H9 (cell line): ENCODE results near the gene SERP1. TPM values are rescaled to one million over a fixed set of nuclear protein-coding genes. Genes with fewer than 3 reads are reported as not detected.

Experiments used
- DNase-seq: peaks from one replicate; pipeline ENCODE4 v3.0.0-alpha.2; 2017
- H2AFZ ChIP-seq: one replicate; pipeline ENCODE4 v1.6.1; 2013; ENCODE audit warnings: mild to moderate bottlenecking, low read length, control low read depth, moderate library complexity
- H2AK5ac ChIP-seq: 2 replicates; pipeline ENCODE4 v1.6.1; 2013; ENCODE audit warnings: low read length, control low read depth, mixed read lengths; ENCODE audit not compliant: insufficient read length
- H2BK120ac ChIP-seq: one replicate; pipeline ENCODE4 v1.6.1; 2013; ENCODE audit warnings: low read depth, mild to moderate bottlenecking, low read length, control low read depth, inconsistent platforms; ENCODE audit not compliant: poor library complexity, severe bottlenecking
- H2BK12ac ChIP-seq: 2 replicates; pipeline ENCODE4 v1.6.1; 2013; ENCODE audit warnings: low read length, control low read depth, mixed read lengths, low read depth; ENCODE audit not compliant: insufficient read length
- H2BK15ac ChIP-seq: 2 replicates; pipeline ENCODE4 v1.6.1; 2013; ENCODE audit warnings: low read depth, low read length, control low read depth
- H2BK20ac ChIP-seq: one replicate; pipeline ENCODE4 v1.6.1; 2013; ENCODE audit warnings: low read depth, mild to moderate bottlenecking, low read length, control low read depth, inconsistent platforms; ENCODE audit not compliant: poor library complexity, severe bottlenecking
- H2BK5ac ChIP-seq: 2 replicates; pipeline ENCODE4 v1.6.1; 2013; ENCODE audit warnings: low read length, control low read depth, mixed read lengths; ENCODE audit not compliant: insufficient read length
- H3K14ac ChIP-seq: 2 replicates; pipeline ENCODE4 v1.6.1; 2013; ENCODE audit warnings: low read length, control low read depth; ENCODE audit not compliant: insufficient read depth
- H3K18ac ChIP-seq: 2 replicates; pipeline ENCODE4 v1.6.1; 2013; ENCODE audit warnings: low read depth, mild to moderate bottlenecking, mixed read lengths, low read length, control low read depth; ENCODE audit not compliant: insufficient read length
- H3K23ac ChIP-seq: 2 replicates; pipeline ENCODE4 v1.6.1; 2013; ENCODE audit warnings: low read length, control low read depth, mixed read lengths, low read depth; ENCODE audit not compliant: insufficient read length
- H3K23me2 ChIP-seq: 2 replicates; pipeline ENCODE4 v1.6.1; 2013; ENCODE audit warnings: low read depth, mild to moderate bottlenecking, mixed read lengths, low read length, control low read depth; ENCODE audit not compliant: insufficient read length, poor library complexity, severe bottlenecking
- H3K27ac ChIP-seq: 2 replicates; pipeline ENCODE4 v1.5.1; 2013; ENCODE audit warnings: low read length, control low read depth, mixed read lengths, low read depth; ENCODE audit not compliant: insufficient read length
- H3K27me3 ChIP-seq: 2 replicates; pipeline ENCODE4 v1.6.1; 2013; ENCODE audit warnings: low read length, control low read depth, inconsistent platforms; ENCODE audit not compliant: insufficient read depth
- H3K4ac ChIP-seq: 2 replicates; pipeline ENCODE4 v1.6.1; 2013; ENCODE audit warnings: low read depth, mild to moderate bottlenecking, control low read depth, inconsistent platforms, low read length, moderate library complexity
- H3K4me1 ChIP-seq: 2 replicates; pipeline ENCODE4 v1.6.1; 2013; ENCODE audit warnings: low read length, control low read depth, inconsistent platforms; ENCODE audit not compliant: insufficient read depth
- H3K4me2 ChIP-seq: 2 replicates; pipeline ENCODE4 v1.6.1; 2013; ENCODE audit warnings: low read length, control low read depth, mixed read lengths; ENCODE audit not compliant: insufficient read length, insufficient read depth
- H3K56ac ChIP-seq: 2 replicates; pipeline ENCODE4 v1.6.1; 2013; ENCODE audit warnings: low read depth, mild to moderate bottlenecking, mixed read lengths, low read length, control low read depth; ENCODE audit not compliant: insufficient read length
- H3K79me1 ChIP-seq: 2 replicates; pipeline ENCODE4 v1.6.1; 2013; ENCODE audit warnings: low read depth, mild to moderate bottlenecking, moderate library complexity, low read length, control low read depth, inconsistent platforms; ENCODE audit not compliant: insufficient read depth, poor library complexity, severe bottlenecking
- H3K79me2 ChIP-seq: 2 replicates; pipeline ENCODE4 v1.6.1; 2013; ENCODE audit warnings: low read length, control low read depth, inconsistent platforms; ENCODE audit not compliant: insufficient read depth
- H3K9ac ChIP-seq: 2 replicates; pipeline ENCODE4 v1.6.1; 2013; ENCODE audit warnings: low read length, control low read depth, mixed read lengths; ENCODE audit not compliant: insufficient read length; ENCODE audit errors: extremely low read depth
- H3K9me3 ChIP-seq: one replicate; pipeline ENCODE4 v1.6.1; 2013; ENCODE audit warnings: low read depth, low read length, inconsistent platforms; ENCODE audit not compliant: control insufficient read depth
- H3T11ph ChIP-seq: one replicate; pipeline ENCODE4 v1.6.1; 2013; ENCODE audit warnings: mild to moderate bottlenecking, low read length, control low read depth, inconsistent platforms
- H4K20me1 ChIP-seq: one replicate; pipeline ENCODE4 v1.6.1; 2013; ENCODE audit not compliant: control insufficient read depth, insufficient read length, insufficient read depth
- H4K5ac ChIP-seq: 2 replicates; pipeline ENCODE4 v1.6.1; 2013; ENCODE audit warnings: low read depth, mild to moderate bottlenecking, mixed read lengths, low read length, control low read depth; ENCODE audit not compliant: insufficient read length
- H4K8ac ChIP-seq: replicated peaks from 2 replicates; pipeline ENCODE4 v1.6.1; 2013; ENCODE audit warnings: low read length, control low read depth, mixed read lengths, low read depth; ENCODE audit not compliant: insufficient read length
- H4K91ac ChIP-seq: 2 replicates; pipeline ENCODE4 v1.6.1; 2013; ENCODE audit warnings: low read depth, mild to moderate bottlenecking, moderate library complexity, mixed read lengths, low read length, control low read depth; ENCODE audit not compliant: insufficient read length
- H3K27ac Mint-ChIP-seq, 3 experiments: 2 replicates in 2 of 3; 3 replicates in 1 of 3; pipeline ENCODE4 v1.8.0; 2020 to 2021; ENCODE audit warnings: mixed read lengths in 3 of 3, mild to moderate bottlenecking in 1 of 3, moderate library complexity in 1 of 3
- H3K27me3 Mint-ChIP-seq: 2 replicates; pipeline ENCODE4 v1.8.0; 2021; ENCODE audit warnings: low read depth, mild to moderate bottlenecking, moderate library complexity, mixed read lengths
- H3K36me3 Mint-ChIP-seq, 3 experiments: 2 replicates in 2 of 3; 3 replicates in 1 of 3; pipeline ENCODE4 v1.8.0; 2020 to 2021; ENCODE audit warnings: low read depth in 3 of 3, mixed read lengths in 3 of 3; ENCODE audit not compliant: insufficient read depth in 1 of 3
- H3K4me1 Mint-ChIP-seq, 2 experiments: 2 replicates each; pipeline ENCODE4 v1.8.0; 2020; ENCODE audit warnings: mixed read lengths in 2 of 2
- H3K4me3 Mint-ChIP-seq, 2 experiments: 2 replicates in 1 of 2; 3 replicates in 1 of 2; pipeline ENCODE4 v1.8.0; 2020 to 2021; ENCODE audit warnings: mild to moderate bottlenecking in 2 of 2, mixed read lengths in 2 of 2, moderate library complexity in 1 of 2
- H3K9me3 Mint-ChIP-seq, 2 experiments: 2 replicates in 1 of 2; 3 replicates in 1 of 2; pipeline ENCODE4 v1.8.0; 2020; ENCODE audit warnings: mild to moderate bottlenecking in 2 of 2, mixed read lengths in 2 of 2, moderate library complexity in 1 of 2
- WGBS: extraction: QIAGEN DNeasy Blood & Tissue Kit; methylation state at CpG from one replicate; pipeline ENCODE4 v1.1.7; 2013; ENCODE audit warnings: missing lambda C conversion rate, low lambda C conversion rate, mixed read lengths; ENCODE audit not compliant: insufficient read length; ENCODE audit errors: extremely low coverage; 5-methylcytosine and 5-hydroxymethylcytosine counted together
- total RNA-seq: library from RNA; stranded (reverse); gene quantifications from 2 replicates; pipeline ENCODE4 v1.2.1, GENCODE V29; 2021
- TF ChIP-seq, protein P1 (sequence below): fragments of 200-600 bp; sonication (generic); conservative IDR thresholded peaks from 3 replicates; pipeline ENCODE4 v1.8.0; 2021; ENCODE audit warnings: antibody characterized with exemption, mild to moderate bottlenecking

The SERP1 gene
- total RNA-seq, 1 experiment from 2014 or later: 84.8 TPM

DNA sequence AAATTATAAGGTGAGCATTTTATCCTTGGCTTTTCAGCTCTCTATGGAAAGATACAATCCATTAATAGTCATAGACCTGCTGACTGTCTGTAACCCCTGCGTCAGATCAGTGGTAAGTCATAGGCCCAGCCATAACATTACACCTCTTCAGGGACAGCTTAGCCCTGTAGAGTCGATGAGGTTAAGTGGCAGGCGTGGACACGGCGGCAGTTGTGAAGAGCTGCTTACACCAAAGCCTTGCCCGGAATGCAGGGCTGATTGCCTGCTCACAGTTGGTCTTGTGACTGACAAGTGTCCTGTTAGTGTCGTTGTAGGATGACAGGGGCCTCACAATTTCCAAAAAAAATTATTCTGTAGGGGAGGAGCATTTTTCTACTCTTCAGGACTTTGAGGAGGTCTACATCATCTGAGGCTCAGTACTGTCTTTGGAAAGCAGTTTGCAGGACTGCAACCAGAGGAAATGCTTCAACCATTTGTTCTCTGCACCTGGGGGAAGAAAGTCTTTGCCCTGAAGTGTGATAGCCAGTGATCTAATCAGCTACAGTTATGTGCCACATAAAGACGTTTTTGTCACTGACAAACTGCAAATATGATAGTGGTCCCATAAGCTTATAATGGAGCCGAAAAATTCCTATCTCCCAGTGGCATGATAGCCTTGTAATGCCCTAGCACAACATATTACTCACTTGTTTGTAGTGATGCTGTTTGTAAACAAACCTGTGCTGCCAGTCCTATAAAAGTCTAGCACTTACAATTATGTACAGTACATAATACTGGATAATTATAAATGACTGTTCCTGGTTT lies 41.9 kb upstream of the SERP1 start:
- WGBS: no CpG with 5 or more reads among the region's 9 CpGs
- Histone ChIP-seq H3T11ph (no peak overlapping the region), H3K27ac (no peak overlapping the region), H2BK20ac (no peak overlapping the region), H3K18ac (no peak overlapping the region), H4K91ac (no peak overlapping the region), H3K9ac (no peak overlapping the region), H3K23me2 (no peaks in the 10 kb centered on the region), H2BK5ac (no peak overlapping the region), H3K4ac (no peak overlapping the region), H2AFZ (no peak overlapping the region), H4K5ac (no peak overlapping the region), H3K14ac (no peak overlapping the region), H2BK120ac (no peak overlapping the region), H3K4me1 (no peaks in the 10 kb centered on the region), H2BK15ac (no peak overlapping the region), H3K27me3 (no peaks in the 10 kb centered on the region), H2AK5ac (no peak overlapping the region), H3K79me2 (no peaks in the 10 kb centered on the region; the same call in 1 of the 2 replicates), H3K23ac (no peak overlapping the region), H3K56ac (no peak overlapping the region), H4K20me1 (no peaks in the 10 kb centered on the region), H2BK12ac (no peak overlapping the region), H4K8ac (no peak overlapping the region), H3K79me1 (no peaks in the 10 kb centered on the region), H3K9me3 (no peaks in the 10 kb centered on the region), H3K4me2 (no peak overlapping the region)
- H3K9me3 Mint-ChIP-seq: no peaks in the 10 kb centered on the region
- H3K4me1 Mint-ChIP-seq: peaks cover 2 to 3% of the 10 kb centered on the region in 2 experiments; a peak in 1 of 4 replicates
- TF ChIP-seq, protein P1, sequence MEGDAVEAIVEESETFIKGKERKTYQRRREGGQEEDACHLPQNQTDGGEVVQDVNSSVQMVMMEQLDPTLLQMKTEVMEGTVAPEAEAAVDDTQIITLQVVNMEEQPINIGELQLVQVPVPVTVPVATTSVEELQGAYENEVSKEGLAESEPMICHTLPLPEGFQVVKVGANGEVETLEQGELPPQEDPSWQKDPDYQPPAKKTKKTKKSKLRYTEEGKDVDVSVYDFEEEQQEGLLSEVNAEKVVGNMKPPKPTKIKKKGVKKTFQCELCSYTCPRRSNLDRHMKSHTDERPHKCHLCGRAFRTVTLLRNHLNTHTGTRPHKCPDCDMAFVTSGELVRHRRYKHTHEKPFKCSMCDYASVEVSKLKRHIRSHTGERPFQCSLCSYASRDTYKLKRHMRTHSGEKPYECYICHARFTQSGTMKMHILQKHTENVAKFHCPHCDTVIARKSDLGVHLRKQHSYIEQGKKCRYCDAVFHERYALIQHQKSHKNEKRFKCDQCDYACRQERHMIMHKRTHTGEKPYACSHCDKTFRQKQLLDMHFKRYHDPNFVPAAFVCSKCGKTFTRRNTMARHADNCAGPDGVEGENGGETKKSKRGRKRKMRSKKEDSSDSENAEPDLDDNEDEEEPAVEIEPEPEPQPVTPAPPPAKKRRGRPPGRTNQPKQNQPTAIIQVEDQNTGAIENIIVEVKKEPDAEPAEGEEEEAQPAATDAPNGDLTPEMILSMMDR: no peak
- no peaks in the 10 kb centered on the region for H3K27me3 Mint-ChIP-seq
- no peak for DNase-seq
- peaks cover 18 to 27% (median 20%) of the 10 kb centered on the region in 3 experiments; a peak in 6 of 7 replicates for H3K36me3 Mint-ChIP-seq
- no peak overlapping the region for H3K4me3 Mint-ChIP-seq
- H3K27ac Mint-ChIP-seq: peak overlapping the region in 1 of 3 experiments; percentile 44; a peak in 2 of 7 replicates
